Measurements from ENCODE around the gene CDH11. TPM values are rescaled to one million over a fixed set of nuclear protein-coding genes. Genes with fewer than 3 reads are reported as not detected.

CDH11 gene
- total RNA-seq, 1 experiment from 2014 or later, result 297 TPM

DNA sequence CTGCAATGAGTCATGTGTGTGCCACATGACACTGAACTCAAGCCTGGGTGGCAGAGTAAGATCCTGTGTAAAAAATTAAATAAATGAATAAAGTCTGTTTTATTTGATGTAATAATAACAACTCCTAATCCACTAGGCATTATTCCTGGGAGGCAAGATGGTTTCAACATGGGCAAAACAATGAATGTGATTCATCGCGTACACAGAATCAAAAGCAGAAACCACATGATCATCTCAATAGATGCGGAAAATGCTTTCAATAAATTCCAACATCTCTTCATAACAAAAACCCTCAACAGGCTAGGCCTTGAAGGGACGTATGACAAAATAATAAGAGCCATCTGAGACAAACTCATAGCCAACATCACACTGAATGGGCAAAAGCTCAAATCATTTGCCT, 195.4 kb downstream of the CDH11 start:
- TF ChIP-seq EZH2 (IDR thresholded peaks at IDR 0.05; ENCODE audit: borderline replicate concordance, low read depth, low read length, poor library complexity, severe bottlenecking), result no peak
- TF ChIP-seq, protein P1, sequence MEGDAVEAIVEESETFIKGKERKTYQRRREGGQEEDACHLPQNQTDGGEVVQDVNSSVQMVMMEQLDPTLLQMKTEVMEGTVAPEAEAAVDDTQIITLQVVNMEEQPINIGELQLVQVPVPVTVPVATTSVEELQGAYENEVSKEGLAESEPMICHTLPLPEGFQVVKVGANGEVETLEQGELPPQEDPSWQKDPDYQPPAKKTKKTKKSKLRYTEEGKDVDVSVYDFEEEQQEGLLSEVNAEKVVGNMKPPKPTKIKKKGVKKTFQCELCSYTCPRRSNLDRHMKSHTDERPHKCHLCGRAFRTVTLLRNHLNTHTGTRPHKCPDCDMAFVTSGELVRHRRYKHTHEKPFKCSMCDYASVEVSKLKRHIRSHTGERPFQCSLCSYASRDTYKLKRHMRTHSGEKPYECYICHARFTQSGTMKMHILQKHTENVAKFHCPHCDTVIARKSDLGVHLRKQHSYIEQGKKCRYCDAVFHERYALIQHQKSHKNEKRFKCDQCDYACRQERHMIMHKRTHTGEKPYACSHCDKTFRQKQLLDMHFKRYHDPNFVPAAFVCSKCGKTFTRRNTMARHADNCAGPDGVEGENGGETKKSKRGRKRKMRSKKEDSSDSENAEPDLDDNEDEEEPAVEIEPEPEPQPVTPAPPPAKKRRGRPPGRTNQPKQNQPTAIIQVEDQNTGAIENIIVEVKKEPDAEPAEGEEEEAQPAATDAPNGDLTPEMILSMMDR (conservative IDR thresholded peaks at IDR 0.05; ENCODE audit: low read depth, low read length), result no peak
- Histone ChIP-seq H3K36me3 (ENCODE audit: insufficient read depth, low read length, poor library complexity, severe bottlenecking) (no peaks in the 10 kb centered on the region), H3K27ac (ENCODE audit: low read depth, low read length, poor library complexity, severe bottlenecking) (no peak overlapping the region), H3K4me1 (ENCODE audit: insufficient read depth, low read length, poor library complexity, severe bottlenecking) (no peaks in the 10 kb centered on the region), H3K27me3 (replicated peaks; ENCODE audit: insufficient read depth, low read depth, low read length, poor library complexity) (no peaks in the 10 kb centered on the region), H3K4me3 (ENCODE audit: low read depth, low read length, poor library complexity, severe bottlenecking) (no peak overlapping the region), H3K9me3 (ENCODE audit: low read depth, low read length, poor library complexity, severe bottlenecking) (peaks cover 3% of the 10 kb centered on the region)
- no TSS peak for BruUV-seq (replicated peaks)
- no peak for DNase-seq (ENCODE audit: low spot score)
- ChIA-PET POLR2A (ENCODE audit: low non-redundant PET) (no interaction called here), CTCF (no interaction called here)
- intact Hi-C loops (cut with micrococcal nuclease; ENCODE audit: unreplicated experiment), result no loop called here

DNA sequence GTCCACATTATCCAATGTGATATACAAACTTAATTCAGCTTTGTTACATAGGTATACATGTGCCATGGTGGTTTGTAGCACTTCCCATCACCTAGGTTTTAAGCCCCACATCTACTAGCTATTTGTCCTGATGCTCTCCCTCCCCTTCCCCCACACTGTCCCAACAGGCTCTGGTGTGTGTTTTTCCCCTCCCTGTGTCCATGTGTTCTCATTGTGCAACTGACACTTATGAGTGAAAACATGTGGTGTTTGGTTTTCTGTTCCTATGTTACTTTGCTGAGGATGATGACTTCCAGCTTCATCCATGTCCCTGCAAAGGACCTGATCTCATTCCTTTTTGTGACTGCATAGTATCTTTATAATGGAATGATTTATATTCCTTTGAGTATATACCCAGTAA, 196.7 kb downstream of the CDH11 start:
- H3K36me3 ChIP-seq (ENCODE audit: insufficient read depth, low read length, poor library complexity, severe bottlenecking), result no peaks in the 10 kb centered on the region
- DNase-seq (ENCODE audit: low spot score), result no peak
- H3K27me3 ChIP-seq (replicated peaks; ENCODE audit: insufficient read depth, low read depth, low read length, poor library complexity), result no peaks in the 10 kb centered on the region
- H3K27ac ChIP-seq (ENCODE audit: low read depth, low read length, poor library complexity, severe bottlenecking), result no peak overlapping the region
- TF ChIP-seq EZH2 (IDR thresholded peaks at IDR 0.05; ENCODE audit: borderline replicate concordance, low read depth, low read length, poor library complexity, severe bottlenecking), result no peak
- TF ChIP-seq, protein P1 (conservative IDR thresholded peaks at IDR 0.05; ENCODE audit: low read depth, low read length), result no peak
- peaks cover 3% of the 10 kb centered on the region for H3K9me3 ChIP-seq (ENCODE audit: low read depth, low read length, poor library complexity, severe bottlenecking)
- H3K4me1 ChIP-seq (ENCODE audit: insufficient read depth, low read length, poor library complexity, severe bottlenecking), result no peaks in the 10 kb centered on the region
- H3K4me3 ChIP-seq (ENCODE audit: low read depth, low read length, poor library complexity, severe bottlenecking), result no peak overlapping the region
- no TSS peak for BruUV-seq (replicated peaks)
- POLR2A ChIA-PET (ENCODE audit: low non-redundant PET), result no interaction called here
- intact Hi-C loops (cut with micrococcal nuclease; ENCODE audit: unreplicated experiment), result no loop called here
- CTCF ChIA-PET, result no interaction called here

DNA sequence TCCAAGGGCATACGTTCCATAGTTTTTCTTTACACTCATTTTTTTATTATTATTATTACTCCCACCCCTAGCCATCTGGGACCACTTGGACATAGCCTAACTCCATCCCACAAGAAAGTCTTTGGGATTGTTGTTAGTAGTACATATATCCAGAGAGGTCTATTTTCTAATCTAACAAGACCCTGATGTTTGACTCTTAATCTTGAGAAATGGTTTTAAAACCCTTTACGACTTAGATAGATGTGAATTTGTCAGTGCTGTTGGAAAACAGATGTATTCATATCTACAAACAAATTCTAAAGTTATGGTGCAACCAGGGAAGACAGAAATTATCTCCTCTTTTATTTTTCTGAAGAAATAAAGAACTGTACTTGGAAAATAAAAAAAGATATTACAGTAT, 197.8 kb downstream of the CDH11 start:
- intact Hi-C loops (cut with micrococcal nuclease; ENCODE audit: unreplicated experiment), result no loop called here
- ChIA-PET POLR2A (ENCODE audit: low non-redundant PET) (no interaction called here), CTCF (no interaction called here)
- TF ChIP-seq EZH2 (IDR thresholded peaks at IDR 0.05; ENCODE audit: borderline replicate concordance, low read depth, low read length, poor library complexity, severe bottlenecking), result no peak
- TF ChIP-seq, protein P1 (conservative IDR thresholded peaks at IDR 0.05; ENCODE audit: low read depth, low read length), result no peak
- Histone ChIP-seq H3K9me3 (ENCODE audit: low read depth, low read length, poor library complexity, severe bottlenecking) (peaks cover 3% of the 10 kb centered on the region), H3K36me3 (ENCODE audit: insufficient read depth, low read length, poor library complexity, severe bottlenecking) (no peaks in the 10 kb centered on the region), H3K27me3 (replicated peaks; ENCODE audit: insufficient read depth, low read depth, low read length, poor library complexity) (no peaks in the 10 kb centered on the region), H3K4me3 (ENCODE audit: low read depth, low read length, poor library complexity, severe bottlenecking) (no peak overlapping the region), H3K27ac (ENCODE audit: low read depth, low read length, poor library complexity, severe bottlenecking) (no peak overlapping the region), H3K4me1 (ENCODE audit: insufficient read depth, low read length, poor library complexity, severe bottlenecking) (no peaks in the 10 kb centered on the region)
- no peak for DNase-seq (ENCODE audit: low spot score)
- no TSS peak for BruUV-seq (replicated peaks)
